Astrocyte of the cerebellum (primary cell): ENCODE results near the gene UBE2E2.

Source experiments
- DNase-seq: peaks from one replicate; pipeline ENCODE4 v3.0.0-alpha.2; 2011; ENCODE audit warnings: low read depth
- H3K4me3 ChIP-seq: 2 replicates; pipeline ENCODE4 v1.5.1; 2011; ENCODE audit warnings: mild to moderate bottlenecking, low read depth, low read length, moderate library complexity
- in situ Hi-C: cut with HindIII; loops from 2 replicates; pipeline ENCODE4 v1.10.0; 2017; ENCODE audit warnings: low sequenced_read_pairs
- TF ChIP-seq, protein P1 (sequence below): IDR thresholded peaks from 2 replicates; pipeline ENCODE4 v1.5.1; 2012; ENCODE audit warnings: low read length, low read depth, moderate library complexity, mild to moderate bottlenecking; ENCODE audit errors: missing control alignments

The UBE2E2 gene

DNA sequence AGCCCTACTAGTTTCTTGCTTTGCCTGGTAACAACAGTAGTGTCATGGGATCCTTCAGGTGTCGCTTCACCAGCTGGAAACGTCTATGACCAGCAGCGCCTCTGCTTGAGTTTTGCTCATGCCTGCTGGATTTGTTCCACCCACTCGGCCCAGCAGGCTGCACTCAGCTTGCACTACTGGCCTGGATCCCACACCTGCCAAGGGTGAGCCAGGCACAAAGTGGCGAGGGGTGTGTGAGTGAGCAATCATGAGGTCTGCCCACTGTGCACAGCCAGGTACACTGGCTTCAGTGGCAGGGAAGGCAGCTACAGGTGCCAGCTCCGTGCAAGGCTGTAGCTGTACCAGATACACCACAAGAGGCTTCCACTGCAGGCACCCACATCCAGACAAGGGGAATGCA, 282.8 kb downstream of the UBE2E2 start:
- H3K4me3 ChIP-seq = no peak overlapping the region
- TF ChIP-seq, protein P1, sequence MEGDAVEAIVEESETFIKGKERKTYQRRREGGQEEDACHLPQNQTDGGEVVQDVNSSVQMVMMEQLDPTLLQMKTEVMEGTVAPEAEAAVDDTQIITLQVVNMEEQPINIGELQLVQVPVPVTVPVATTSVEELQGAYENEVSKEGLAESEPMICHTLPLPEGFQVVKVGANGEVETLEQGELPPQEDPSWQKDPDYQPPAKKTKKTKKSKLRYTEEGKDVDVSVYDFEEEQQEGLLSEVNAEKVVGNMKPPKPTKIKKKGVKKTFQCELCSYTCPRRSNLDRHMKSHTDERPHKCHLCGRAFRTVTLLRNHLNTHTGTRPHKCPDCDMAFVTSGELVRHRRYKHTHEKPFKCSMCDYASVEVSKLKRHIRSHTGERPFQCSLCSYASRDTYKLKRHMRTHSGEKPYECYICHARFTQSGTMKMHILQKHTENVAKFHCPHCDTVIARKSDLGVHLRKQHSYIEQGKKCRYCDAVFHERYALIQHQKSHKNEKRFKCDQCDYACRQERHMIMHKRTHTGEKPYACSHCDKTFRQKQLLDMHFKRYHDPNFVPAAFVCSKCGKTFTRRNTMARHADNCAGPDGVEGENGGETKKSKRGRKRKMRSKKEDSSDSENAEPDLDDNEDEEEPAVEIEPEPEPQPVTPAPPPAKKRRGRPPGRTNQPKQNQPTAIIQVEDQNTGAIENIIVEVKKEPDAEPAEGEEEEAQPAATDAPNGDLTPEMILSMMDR = no peak
- DNase-seq = no peak
- in situ Hi-C loops = no loop called here

DNA sequence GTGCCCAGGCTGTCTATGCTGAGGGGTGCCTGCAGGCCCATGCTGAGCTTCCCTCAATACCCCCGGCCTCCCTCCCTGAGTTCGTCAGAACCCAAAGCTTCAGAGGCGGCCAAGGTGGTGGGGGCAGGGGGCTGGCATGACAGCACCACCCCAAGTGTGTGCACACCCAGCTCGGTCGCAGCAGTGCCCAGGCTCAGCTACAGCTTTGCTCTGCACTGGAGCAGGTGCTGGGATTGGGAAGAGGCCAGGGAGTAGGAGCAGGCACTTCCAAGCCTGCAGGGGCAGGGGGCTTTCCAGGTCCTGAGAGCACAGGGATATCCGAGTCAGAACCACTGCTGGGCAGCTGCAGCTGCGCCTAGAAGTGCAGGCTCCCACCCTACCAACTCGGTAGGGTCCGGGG, 283.9 kb downstream of the UBE2E2 start:
- TF ChIP-seq, protein P1 = no peak
- DNase-seq = no peak
- in situ Hi-C loops = no loop called here
- no peak overlapping the region for H3K4me3 ChIP-seq

GRCh38 chr3:23488618-23489017, 285.5 kb downstream of the UBE2E2 start:
- no peak for DNase-seq
- TF ChIP-seq, protein P1 = no peak

DNA sequence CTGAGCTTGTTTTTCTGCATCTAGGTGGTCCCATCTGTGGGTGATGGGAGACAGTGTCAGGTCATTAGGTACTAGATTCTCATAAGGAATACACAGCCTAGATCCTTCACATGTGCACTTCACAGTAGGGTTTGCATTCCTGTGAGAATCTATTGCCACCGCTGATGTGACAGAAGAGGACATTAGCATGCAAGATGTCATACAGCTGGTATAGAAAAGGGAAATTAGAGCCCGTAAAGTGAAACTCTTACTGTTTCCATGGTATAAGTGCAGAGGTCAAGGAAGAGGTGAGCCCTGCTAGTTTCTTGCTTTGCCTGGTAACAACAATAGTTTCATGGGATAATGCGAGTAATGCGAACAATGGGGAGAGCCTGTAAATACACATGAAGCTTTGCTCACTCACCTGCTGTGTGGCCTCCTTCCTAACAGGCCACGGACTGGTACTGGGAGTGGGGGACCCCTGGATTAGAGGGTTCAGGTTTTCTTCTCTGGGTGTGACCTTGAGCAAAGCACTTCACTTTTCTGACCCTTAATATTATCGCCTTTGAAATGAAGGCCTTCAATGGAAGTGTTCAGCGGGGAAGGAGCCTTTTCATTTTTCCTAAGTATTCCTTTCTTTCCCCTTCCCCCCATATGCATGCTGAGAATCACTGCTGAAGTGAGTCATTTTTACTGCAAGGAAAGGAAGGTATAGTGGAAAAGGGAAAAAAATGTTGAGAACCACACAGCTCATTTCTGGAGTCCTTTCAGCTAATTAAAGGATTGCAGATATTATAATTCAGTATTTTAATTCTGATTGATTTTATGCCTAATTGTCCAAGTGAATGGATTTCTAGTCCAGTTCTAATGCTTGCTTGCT, 286.4 kb downstream of the UBE2E2 start:
- H3K4me3 ChIP-seq = no peak overlapping the region
- in situ Hi-C loops = no loop called here
- TF ChIP-seq, protein P1 = no peak
- no peak for DNase-seq

More at GRCh38 chr3:23488618-23489017, 285.5 kb downstream of the UBE2E2 start:
- in situ Hi-C loops = no loop called here
- no peak overlapping the region for H3K4me3 ChIP-seq

DNA sequence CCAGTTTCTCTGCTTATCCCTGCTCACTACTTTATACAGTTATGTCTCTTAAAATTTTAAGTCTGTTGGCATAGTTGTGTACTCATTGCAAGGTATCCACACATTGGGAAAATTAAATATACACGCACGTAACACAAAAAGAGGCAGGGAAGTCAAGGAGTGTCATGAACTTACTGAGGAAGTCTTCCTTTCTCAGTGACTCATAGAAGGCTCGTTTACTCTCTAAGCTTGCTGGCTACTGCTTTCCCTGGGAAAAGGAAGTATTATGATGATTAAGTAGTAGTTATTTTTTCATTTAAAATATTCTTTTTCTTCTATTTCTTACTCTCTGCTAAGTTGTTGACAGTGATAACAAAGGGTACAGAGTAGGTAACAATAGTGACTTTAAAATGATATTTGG, 287.3 kb downstream of the UBE2E2 start:
- TF ChIP-seq, protein P1 = no peak
- in situ Hi-C loops = no loop called here
- DNase-seq = no peak
- no peak overlapping the region for H3K4me3 ChIP-seq

- TF ChIP-seq, protein P1 = no peak
- in situ Hi-C loops = no loop called here
- DNase-seq = no peak
- H3K4me3 ChIP-seq = no peak overlapping the region
Observed at GRCh38 chr3:23492057-23492456, 288.9 kb downstream of the UBE2E2 start.

DNA sequence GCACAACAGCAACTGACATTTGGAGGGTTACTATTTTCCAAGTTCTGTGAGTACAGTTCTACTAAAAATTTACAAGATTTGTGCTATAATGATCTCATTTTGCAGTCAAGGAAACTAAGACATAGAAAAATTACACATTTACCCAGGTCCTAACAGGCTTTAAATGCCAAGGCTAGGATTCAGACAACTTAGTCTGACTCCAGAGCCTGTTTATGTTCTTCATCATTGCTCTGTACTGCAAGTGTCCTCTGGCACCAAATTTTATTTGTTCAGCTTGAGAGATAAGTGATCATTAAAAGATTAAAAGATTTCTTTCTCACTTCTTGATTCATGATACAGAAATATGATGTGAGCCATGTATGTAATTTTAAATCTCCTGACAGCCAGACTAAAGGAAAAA, 290.8 kb downstream of the UBE2E2 start:
- TF ChIP-seq, protein P1 = no peak
- in situ Hi-C loops = no loop called here
- H3K4me3 ChIP-seq = no peak overlapping the region
- no peak for DNase-seq
